ENCODE results near the gene SPINK5.

SPINK5 gene

GRCh38 chr5:148075529-148075928 lies 11.7 kb downstream of the SPINK5 start:
- Histone ChIP-seq H3K4me1 (ENCODE audit: insufficient read depth, low read length) (peaks cover 6% of the 10 kb centered on the region; the same call in 1 of the 2 replicates), H3K36me3 (ENCODE audit: insufficient read depth, low read length) (peaks cover 4% of the 10 kb centered on the region), H3K9ac (ENCODE audit: low read depth, low read length) (no peak overlapping the region), H3K9me3 (ENCODE audit: control insufficient read depth, insufficient read depth, low read length) (no peaks in the 10 kb centered on the region; the same call in 1 of the 2 replicates)

GRCh38 chr5:148083203-148083602 lies 19.4 kb downstream of the SPINK5 start:
- Histone ChIP-seq H3K9ac (ENCODE audit: low read depth, low read length) (no peak overlapping the region), H3K36me3 (ENCODE audit: insufficient read depth, low read length) (no peaks in the 10 kb centered on the region), H3K9me3 (ENCODE audit: control insufficient read depth, insufficient read depth, low read length) (no peaks in the 10 kb centered on the region), H3K4me1 (ENCODE audit: insufficient read depth, low read length) (no peaks in the 10 kb centered on the region)

- Histone ChIP-seq H3K36me3 (ENCODE audit: insufficient read depth, low read length) (no peaks in the 10 kb centered on the region), H3K9me3 (ENCODE audit: control insufficient read depth, insufficient read depth, low read length) (no peaks in the 10 kb centered on the region), H3K9ac (ENCODE audit: low read depth, low read length) (no peak overlapping the region), H3K4me1 (ENCODE audit: insufficient read depth, low read length) (no peaks in the 10 kb centered on the region)
Measured at GRCh38 chr5:148084269-148084668, 20.5 kb downstream of the SPINK5 start.

GRCh38 chr5:148085310-148085709 lies 21.5 kb downstream of the SPINK5 start:
- no peaks in the 10 kb centered on the region for H3K9me3 ChIP-seq (ENCODE audit: control insufficient read depth, insufficient read depth, low read length)
- peaks cover 4% of the 10 kb centered on the region for H3K4me1 ChIP-seq (ENCODE audit: insufficient read depth, low read length)
- no peaks in the 10 kb centered on the region for H3K36me3 ChIP-seq (ENCODE audit: insufficient read depth, low read length)
- no peak overlapping the region for H3K9ac ChIP-seq (ENCODE audit: low read depth, low read length)

GRCh38 chr5:148085977-148086705 lies 22.4 kb downstream of the SPINK5 start:
- H3K4me1 ChIP-seq (ENCODE audit: insufficient read depth, low read length) = peaks cover 12% of the 10 kb centered on the region
- no peaks in the 10 kb centered on the region for H3K9me3 ChIP-seq (ENCODE audit: control insufficient read depth, insufficient read depth, low read length)
- H3K9ac ChIP-seq (ENCODE audit: low read depth, low read length) = no peak overlapping the region
- no peaks in the 10 kb centered on the region for H3K36me3 ChIP-seq (ENCODE audit: insufficient read depth, low read length)

- peak overlapping the region; percentile 12; the same call in 1 of the 2 replicates for H3K9ac ChIP-seq (ENCODE audit: low read depth, low read length)
- peaks cover 18% of the 10 kb centered on the region for H3K4me1 ChIP-seq (ENCODE audit: insufficient read depth, low read length)
- no peaks in the 10 kb centered on the region for H3K36me3 ChIP-seq (ENCODE audit: insufficient read depth, low read length)
- no peaks in the 10 kb centered on the region for H3K9me3 ChIP-seq (ENCODE audit: control insufficient read depth, insufficient read depth, low read length)
Measured at GRCh38 chr5:148090146-148090772, 26.5 kb downstream of the SPINK5 start.

GRCh38 chr5:148090773-148091250 lies 27.0 kb downstream of the SPINK5 start:
- peak overlapping the region; percentile 12; the same call in 1 of the 2 replicates for H3K9ac ChIP-seq (ENCODE audit: low read depth, low read length)
- no peaks in the 10 kb centered on the region for H3K36me3 ChIP-seq (ENCODE audit: insufficient read depth, low read length)
- H3K9me3 ChIP-seq (ENCODE audit: control insufficient read depth, insufficient read depth, low read length) = no peaks in the 10 kb centered on the region
- H3K4me1 ChIP-seq (ENCODE audit: insufficient read depth, low read length) = peaks cover 18% of the 10 kb centered on the region

GRCh38 chr5:148091991-148092964 lies 28.5 kb downstream of the SPINK5 start:
- Histone ChIP-seq H3K36me3 (ENCODE audit: insufficient read depth, low read length) (no peaks in the 10 kb centered on the region), H3K9me3 (ENCODE audit: control insufficient read depth, insufficient read depth, low read length) (no peaks in the 10 kb centered on the region), H3K9ac (ENCODE audit: low read depth, low read length) (no peak overlapping the region), H3K4me1 (ENCODE audit: insufficient read depth, low read length) (peaks cover 18% of the 10 kb centered on the region)

GRCh38 chr5:148094336-148094735 lies 30.6 kb downstream of the SPINK5 start:
- Histone ChIP-seq H3K9ac (ENCODE audit: low read depth, low read length) (no peak overlapping the region), H3K4me1 (ENCODE audit: insufficient read depth, low read length) (peaks cover 18% of the 10 kb centered on the region), H3K9me3 (ENCODE audit: control insufficient read depth, insufficient read depth, low read length) (no peaks in the 10 kb centered on the region), H3K36me3 (ENCODE audit: insufficient read depth, low read length) (no peaks in the 10 kb centered on the region; the same call in 1 of the 2 replicates)

GRCh38 chr5:148104226-148104625 lies 40.4 kb downstream of the SPINK5 start:
- Histone ChIP-seq H3K9ac (ENCODE audit: low read depth, low read length) (no peak overlapping the region), H3K9me3 (ENCODE audit: control insufficient read depth, insufficient read depth, low read length) (no peaks in the 10 kb centered on the region), H3K36me3 (ENCODE audit: insufficient read depth, low read length) (no peaks in the 10 kb centered on the region)

GRCh38 chr5:148107608-148108007 lies 43.8 kb downstream of the SPINK5 start:
- Histone ChIP-seq H3K36me3 (ENCODE audit: insufficient read depth, low read length) (no peaks in the 10 kb centered on the region), H3K4me1 (ENCODE audit: insufficient read depth, low read length) (no peaks in the 10 kb centered on the region), H3K9me3 (ENCODE audit: control insufficient read depth, insufficient read depth, low read length) (no peaks in the 10 kb centered on the region), H3K9ac (ENCODE audit: low read depth, low read length) (no peak overlapping the region)

More at GRCh38 chr5:148104226-148104625, 40.4 kb downstream of the SPINK5 start:
- H3K4me1 ChIP-seq (ENCODE audit: insufficient read depth, low read length) = no peaks in the 10 kb centered on the region

- Histone ChIP-seq H3K9me3 (ENCODE audit: control insufficient read depth, insufficient read depth, low read length) (no peaks in the 10 kb centered on the region), H3K9ac (ENCODE audit: low read depth, low read length) (no peak overlapping the region), H3K36me3 (ENCODE audit: insufficient read depth, low read length) (no peaks in the 10 kb centered on the region), H3K4me1 (ENCODE audit: insufficient read depth, low read length) (no peaks in the 10 kb centered on the region)
Measured at GRCh38 chr5:148113243-148113642, 49.5 kb downstream of the SPINK5 start.

- Histone ChIP-seq H3K9ac (ENCODE audit: low read depth, low read length) (no peak overlapping the region), H3K4me1 (ENCODE audit: insufficient read depth, low read length) (no peaks in the 10 kb centered on the region), H3K36me3 (ENCODE audit: insufficient read depth, low read length) (peaks cover 2% of the 10 kb centered on the region), H3K9me3 (ENCODE audit: control insufficient read depth, insufficient read depth, low read length) (no peaks in the 10 kb centered on the region)
Measured at GRCh38 chr5:148120317-148120716, 56.5 kb downstream of the SPINK5 start.

GRCh38 chr5:148125641-148126040 lies 61.9 kb downstream of the SPINK5 start:
- H3K9me3 ChIP-seq (ENCODE audit: control insufficient read depth, insufficient read depth, low read length) = no peaks in the 10 kb centered on the region
- no peaks in the 10 kb centered on the region for H3K4me1 ChIP-seq (ENCODE audit: insufficient read depth, low read length)
- no peaks in the 10 kb centered on the region; the same call in none of the 2 replicates for H3K36me3 ChIP-seq (ENCODE audit: insufficient read depth, low read length)
- no peak overlapping the region for H3K9ac ChIP-seq (ENCODE audit: low read depth, low read length)

Data from ES-I3 (cell line).